Large intestine (tissue), 3 donors: ENCODE measurements around the gene ZNF32. TPM values are rescaled to one million over a fixed set of nuclear protein-coding genes. Genes with fewer than 3 reads are reported as not detected.
A peak's percentile ranks its signal among the peaks of the same experiment; 100 is the strongest.

Experiments used
- DNase-seq, 2 donors: peaks; one replicate each; pipeline versions ENCODE4 v3.0.0 to v3.0.0-alpha.2; 2013
- H3K27ac ChIP-seq: one replicate; pipeline ENCODE4 v1.5.1; 2013; ENCODE audit warnings: low read length
- H3K27me3 ChIP-seq: 2 replicates; pipeline ENCODE4 v1.6.1; 2013; ENCODE audit warnings: low read length; ENCODE audit not compliant: control insufficient read depth, insufficient read depth
- H3K36me3 ChIP-seq: 2 replicates; pipeline ENCODE4 v1.6.1; 2013; ENCODE audit warnings: low read length; ENCODE audit not compliant: control insufficient read depth, insufficient read depth
- H3K4me1 ChIP-seq: one replicate; pipeline ENCODE4 v1.6.1; 2013; ENCODE audit warnings: low read length; ENCODE audit not compliant: control insufficient read depth, insufficient read depth
- H3K4me3 ChIP-seq: one replicate; pipeline ENCODE4 v1.5.1; 2013; ENCODE audit warnings: low read length
- H3K9me3 ChIP-seq: one replicate; pipeline ENCODE4 v1.6.1; 2013; ENCODE audit warnings: mild to moderate bottlenecking, low read depth, low read length, moderate library complexity; ENCODE audit not compliant: control insufficient read depth
- WGBS: methylation state at CpG from one replicate; pipeline ENCODE4 v1.1.5; 2013; ENCODE audit warnings: low lambda C conversion rate; ENCODE audit not compliant: insufficient coverage; 5-methylcytosine and 5-hydroxymethylcytosine counted together
- polyA plus RNA-seq: library from polyadenylated mRNA; unstranded; fragments of 120-200 nt; gene quantifications from one replicate; pipeline ENCODE4 v1.2.1, GENCODE V29; 2013

The ZNF32 gene
- polyA plus RNA-seq, 1 donor, result 37.4 TPM

- Histone ChIP-seq H3K27me3 (peaks cover 52% of the 10 kb centered on the region), H3K36me3 (no peaks in the 10 kb centered on the region), H3K27ac (no peak overlapping the region), H3K4me1 (peaks cover 3% of the 10 kb centered on the region), H3K4me3 (no peak overlapping the region), H3K9me3 (peaks cover 5% of the 10 kb centered on the region)
- no CpG with 5 or more reads among the region's 3 CpGs for WGBS
- DNase-seq, result no peak
Observed at GRCh38 chr10:43669386-43669785, 20.7 kb upstream of the ZNF32 start.

- DNase-seq, result no peak
- H3K36me3 ChIP-seq, result no peaks in the 10 kb centered on the region
- H3K4me1 ChIP-seq, result peaks cover 3% of the 10 kb centered on the region
- WGBS, result no CpG with 5 or more reads among the region's 36 CpGs
- peaks cover 5% of the 10 kb centered on the region for H3K9me3 ChIP-seq
- peaks cover 52% of the 10 kb centered on the region for H3K27me3 ChIP-seq
- H3K4me3 ChIP-seq, result no peak overlapping the region
- H3K27ac ChIP-seq, result no peak overlapping the region
Observed at GRCh38 chr10:43667761-43668386, 19.2 kb upstream of the ZNF32 start.

- H3K36me3 ChIP-seq, result no peaks in the 10 kb centered on the region
- no peak overlapping the region for H3K27ac ChIP-seq
- WGBS, result no CpG with 5 or more reads among the region's 35 CpGs
- peaks cover 51% of the 10 kb centered on the region for H3K27me3 ChIP-seq
- peaks cover 3% of the 10 kb centered on the region for H3K4me1 ChIP-seq
- peak overlapping the region; percentile 6 for H3K4me3 ChIP-seq
- H3K9me3 ChIP-seq, result peaks cover 5% of the 10 kb centered on the region
- DNase-seq, result peak in 1 of 2 donors; percentile 36
Observed at GRCh38 chr10:43667317-43667731, 18.6 kb upstream of the ZNF32 start.

GRCh38 chr10:43666552-43666951 is 17.9 kb upstream of the ZNF32 start:
- WGBS, result 100% methylated on average over 2 of the region's 9 CpGs
- Histone ChIP-seq H3K4me3 (no peak overlapping the region), H3K27me3 (peaks cover 50% of the 10 kb centered on the region), H3K27ac (no peak overlapping the region), H3K4me1 (peaks cover 3% of the 10 kb centered on the region), H3K36me3 (no peaks in the 10 kb centered on the region), H3K9me3 (peaks cover 5% of the 10 kb centered on the region)
- DNase-seq, result no peak

GRCh38 chr10:43665054-43665453 is 16.4 kb upstream of the ZNF32 start:
- peaks cover 43% of the 10 kb centered on the region for H3K27me3 ChIP-seq
- no peak overlapping the region for H3K27ac ChIP-seq
- WGBS, result 36% methylated on average over 2 of the region's 3 CpGs
- H3K4me1 ChIP-seq, result peaks cover 3% of the 10 kb centered on the region
- H3K4me3 ChIP-seq, result no peak overlapping the region
- no peak for DNase-seq
- no peaks in the 10 kb centered on the region for H3K36me3 ChIP-seq
- H3K9me3 ChIP-seq, result peaks cover 5% of the 10 kb centered on the region

DNA sequence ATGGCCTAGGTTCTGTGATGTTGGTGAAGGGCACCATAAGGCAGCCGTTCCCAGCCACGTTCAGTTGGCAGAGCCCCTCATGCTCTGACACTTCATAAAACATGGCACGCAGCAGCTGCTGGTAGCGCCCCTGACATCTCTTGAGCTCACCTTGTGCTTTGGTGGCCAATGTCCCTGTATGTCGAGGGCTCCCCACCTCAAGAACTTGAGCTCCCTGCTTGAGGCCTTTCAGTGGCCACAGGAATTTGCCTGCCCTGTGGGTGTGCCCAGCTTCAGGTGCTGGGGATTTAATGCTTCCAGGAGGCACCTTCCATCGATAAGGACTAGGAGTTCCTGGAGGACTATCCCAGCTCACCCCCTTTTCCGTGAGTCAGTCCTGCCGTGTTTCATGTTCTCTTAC is 9.5 kb upstream of the ZNF32 start:
- H3K4me1 ChIP-seq, result no peaks in the 10 kb centered on the region
- no peak for DNase-seq
- WGBS, result no CpG with 5 or more reads among the region's 8 CpGs

DNA sequence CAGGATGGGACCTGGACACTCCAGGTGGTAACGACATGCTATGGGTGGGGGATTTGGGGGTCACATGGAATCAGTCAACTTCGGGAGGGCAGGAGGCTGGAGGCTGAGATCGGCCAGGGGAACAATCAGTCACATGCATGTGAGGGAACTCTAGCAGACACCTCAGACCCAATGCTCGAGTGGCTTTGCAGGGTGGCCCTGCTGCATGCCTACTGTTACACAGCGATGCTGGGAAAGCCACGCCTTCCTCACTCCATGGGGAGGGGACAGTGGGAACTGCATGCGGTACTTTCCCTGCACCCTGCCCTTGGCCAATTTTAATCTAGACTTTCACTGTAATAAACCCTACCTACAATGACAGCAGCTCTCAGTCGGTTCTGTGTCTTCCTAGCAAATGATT is 6.6 kb upstream of the ZNF32 start:
- WGBS, result no CpG with 5 or more reads among the region's 8 CpGs
- Histone ChIP-seq H3K36me3 (no peaks in the 10 kb centered on the region), H3K27me3 (peaks cover 3% of the 10 kb centered on the region), H3K27ac (no peak overlapping the region), H3K4me1 (no peaks in the 10 kb centered on the region), H3K9me3 (no peaks in the 10 kb centered on the region), H3K4me3 (no peak overlapping the region)
- no peak for DNase-seq

More for the DNA sequence above, 9.5 kb upstream of the ZNF32 start:
- Histone ChIP-seq H3K27me3 (peaks cover 3% of the 10 kb centered on the region), H3K4me3 (no peak overlapping the region), H3K27ac (no peak overlapping the region), H3K9me3 (no peaks in the 10 kb centered on the region), H3K36me3 (no peaks in the 10 kb centered on the region)

DNA sequence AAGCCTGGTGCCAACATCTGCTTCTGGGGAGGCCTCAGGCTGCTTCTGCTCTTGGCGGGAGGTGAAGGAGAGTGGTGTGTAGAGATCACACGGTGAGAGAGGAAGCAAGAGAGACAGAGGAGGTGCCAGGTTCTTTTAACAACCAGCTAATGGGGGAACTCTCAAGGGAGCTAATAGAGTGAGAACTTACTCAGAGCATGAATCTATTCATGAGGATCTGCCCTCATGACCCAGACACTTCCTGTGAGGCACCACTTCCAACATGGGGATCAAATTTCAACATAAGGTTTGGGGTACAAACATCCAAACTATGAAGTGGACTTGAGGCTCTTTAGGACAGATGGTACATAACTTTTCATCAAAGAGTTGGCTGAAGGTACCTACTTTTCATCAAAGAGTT is 5.1 kb upstream of the ZNF32 start:
- no peaks in the 10 kb centered on the region for H3K9me3 ChIP-seq
- no peak overlapping the region for H3K27ac ChIP-seq
- no peaks in the 10 kb centered on the region for H3K4me1 ChIP-seq
- H3K27me3 ChIP-seq, result no peaks in the 10 kb centered on the region
- H3K4me3 ChIP-seq, result no peak overlapping the region
- H3K36me3 ChIP-seq, result no peaks in the 10 kb centered on the region
- DNase-seq, result no peak
- WGBS, result no CpG with 5 or more reads among the region's 2 CpGs

GRCh38 chr10:43649185-43649523 is 473 bp upstream of the ZNF32 start:
- no peak for DNase-seq
- 10% methylated on average over 2 of the region's 14 CpGs for WGBS

GRCh38 chr10:43648095-43648397 is 635 bp downstream of the ZNF32 start:
- H3K4me1 ChIP-seq, result no peaks in the 10 kb centered on the region
- no CpG with 5 or more reads among the region's 9 CpGs for WGBS
- DNase-seq, result no peak
- peaks cover 32% of the 10 kb centered on the region for H3K36me3 ChIP-seq
- no peak overlapping the region for H3K27ac ChIP-seq
- H3K27me3 ChIP-seq, result no peaks in the 10 kb centered on the region
- peaks cover 25% of the 10 kb centered on the region for H3K9me3 ChIP-seq
- peak overlapping the region; percentile 63 for H3K4me3 ChIP-seq

More at GRCh38 chr10:43649185-43649523, 473 bp upstream of the ZNF32 start:
- H3K27me3 ChIP-seq, result no peaks in the 10 kb centered on the region
- H3K36me3 ChIP-seq, result peaks cover 21% of the 10 kb centered on the region
- H3K4me1 ChIP-seq, result no peaks in the 10 kb centered on the region
- H3K9me3 ChIP-seq, result peaks cover 17% of the 10 kb centered on the region
- H3K4me3 ChIP-seq, result peak overlapping the region; percentile 63
- H3K27ac ChIP-seq, result peak overlapping the region; percentile 20

- peak overlapping the region; percentile 63 for H3K4me3 ChIP-seq
- no peaks in the 10 kb centered on the region for H3K27me3 ChIP-seq
- 80% methylated on average over 2 of the region's 6 CpGs for WGBS
- peaks cover 34% of the 10 kb centered on the region for H3K36me3 ChIP-seq
- peaks cover 25% of the 10 kb centered on the region for H3K9me3 ChIP-seq
- H3K4me1 ChIP-seq, result no peaks in the 10 kb centered on the region
- DNase-seq, result no peak
- no peak overlapping the region for H3K27ac ChIP-seq
Observed at GRCh38 chr10:43647576-43647975, 1.1 kb downstream of the ZNF32 start.
